PC-9 (cell line): ENCODE measurements around the gene TOX2.

Experiments
- CTCF ChIP-seq: fragments of 200-600 bp; sonication (generic); conservative IDR thresholded peaks from 2 replicates; pipeline ENCODE4 v1.6.1; 2017; ENCODE audit warnings: mixed run types, antibody characterized with exemption, mild to moderate bottlenecking, moderate library complexity
- EZH2 ChIP-seq: fragments of 200-600 bp; sonication (generic); IDR thresholded peaks from 2 replicates; pipeline ENCODE4 v1.8.0; 2017; ENCODE audit warnings: antibody characterized with exemption, low read depth

GRCh38 chr20:44035924-44036323 is 121.3 kb downstream of the TOX2 start:
- TF ChIP-seq CTCF = no peak
- no peak for TF ChIP-seq EZH2
